IgD-negative memory B cell (primary cell): Measurements from ENCODE around the gene AP2S1. TPM values are rescaled to one million over a fixed set of nuclear protein-coding genes. Genes with fewer than 3 reads are reported as not detected.
A peak's percentile ranks its signal among the peaks of the same experiment; 100 is the strongest.
"Not testable (repeated sequence)": the region's sequence is repeated elsewhere in the genome, so short reads cannot be mapped to it uniquely, and the experiment has no call there.

ENCODE experiments used
- H3K27ac Mint-ChIP-seq, 3 donors: one replicate each; pipeline ENCODE4 v1.8.0; 2020 to 2022; ENCODE audit warnings: mild to moderate bottlenecking in 3 of 3, mixed read lengths in 3 of 3, moderate library complexity in 1 of 3
- H3K27me3 Mint-ChIP-seq: one replicate; pipeline ENCODE4 v1.8.0; 2021; ENCODE audit warnings: mixed read lengths
- H3K36me3 Mint-ChIP-seq: one replicate; pipeline ENCODE4 v1.8.0; 2020; ENCODE audit warnings: mild to moderate bottlenecking, mixed read lengths
- H3K4me1 Mint-ChIP-seq, 3 donors: one replicate each; pipeline ENCODE4 v1.8.0; 2020 to 2022; ENCODE audit warnings: mixed read lengths in 3 of 3, mild to moderate bottlenecking in 1 of 3
- H3K4me3 Mint-ChIP-seq, 4 donors: one replicate each; pipeline ENCODE4 v1.8.0; 2020 to 2022; ENCODE audit warnings: mild to moderate bottlenecking in 4 of 4, mixed read lengths in 4 of 4, moderate library complexity in 3 of 4
- H3K9me3 Mint-ChIP-seq, 3 donors: one replicate each; pipeline ENCODE4 v1.8.0; 2020 to 2021; ENCODE audit warnings: mixed read lengths in 3 of 3, mild to moderate bottlenecking in 1 of 3
- polyA plus RNA-seq: library from polyadenylated mRNA; unstranded; fragments of 300-500 nt; fragmentation: Illumina TruSeq; gene quantifications from one replicate; pipeline ENCODE4 v1.2.3, GENCODE V29; 2021

The AP2S1 gene
- polyA plus RNA-seq, 1 donor from 2014 or later: 76.8 TPM

GRCh38 chr19:46813839-46814358, 36.7 kb downstream of the AP2S1 start:
- Mint-ChIP-seq H3K27me3 (peaks cover 2% of the 10 kb centered on the region), H3K27ac (no peak overlapping the region), H3K9me3 (no peaks in the 10 kb centered on the region), H3K4me1 (peaks cover 0 to 8% (median 7%) of the 10 kb centered on the region in 3 donors), H3K36me3 (no peaks in the 10 kb centered on the region), H3K4me3 (no peak overlapping the region)

DNA sequence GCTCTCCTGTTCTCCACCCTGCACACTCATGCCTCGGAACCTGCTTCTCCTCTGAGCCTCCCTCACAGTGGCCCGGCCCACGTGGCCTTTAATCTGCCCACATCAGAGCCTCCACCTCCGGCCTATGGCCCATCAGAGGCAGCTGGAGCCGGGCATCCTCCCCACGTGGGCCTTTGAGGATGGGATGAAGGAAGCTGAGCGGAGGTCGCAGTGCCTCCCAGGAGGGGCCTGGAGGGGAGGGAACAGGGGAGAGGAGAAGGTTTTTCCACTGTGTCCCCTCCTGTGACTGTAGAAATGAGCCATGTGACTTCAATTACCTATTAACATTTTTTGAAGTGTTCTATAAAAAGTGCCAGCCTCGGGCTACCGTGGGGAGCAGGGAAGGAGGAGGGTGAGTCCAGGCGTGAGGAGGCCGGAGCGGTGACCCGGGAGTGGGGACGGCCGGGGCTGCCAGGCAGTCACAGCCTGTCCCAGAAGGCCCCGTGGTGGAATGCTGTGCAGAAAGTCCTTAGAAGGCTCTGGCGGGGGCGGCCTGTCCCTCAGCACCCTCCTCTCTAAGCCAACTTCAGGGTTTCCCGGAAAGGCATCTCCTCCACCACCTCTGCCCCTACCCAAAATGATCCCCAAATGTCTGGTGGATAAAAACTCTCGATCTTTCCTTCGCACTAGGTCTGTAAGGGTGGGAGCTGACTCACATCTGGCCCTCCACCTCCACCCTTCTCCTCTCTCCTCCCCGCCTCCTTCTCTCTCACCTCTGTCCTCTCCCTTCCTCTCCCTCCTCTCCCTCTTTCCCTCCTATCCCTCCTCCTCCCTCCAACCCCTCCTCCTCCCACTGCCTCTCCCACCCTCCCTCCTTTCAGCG, 37.4 kb downstream of the AP2S1 start:
- no peak overlapping the region for H3K27ac Mint-ChIP-seq
- H3K36me3 Mint-ChIP-seq: no peaks in the 10 kb centered on the region
- H3K9me3 Mint-ChIP-seq: no peaks in the 10 kb centered on the region
- peaks cover 2% of the 10 kb centered on the region for H3K27me3 Mint-ChIP-seq
- peak overlapping the region in 1 of 4 donors; percentile 47 for H3K4me3 Mint-ChIP-seq
- peaks cover 0 to 8% (median 7%) of the 10 kb centered on the region in 3 donors for H3K4me1 Mint-ChIP-seq

- Mint-ChIP-seq H3K27ac (peak overlapping the region in 1 of 3 donors; percentile 58), H3K27me3 (no peaks in the 10 kb centered on the region), H3K9me3 (no peaks in the 10 kb centered on the region), H3K4me1 (peaks cover 0 to 7% (median 4%) of the 10 kb centered on the region in 3 donors), H3K4me3 (peak overlapping the region; percentile 25 to 83 (median 47)), H3K36me3 (no peaks in the 10 kb centered on the region)
Observed at GRCh38 chr19:46809534-46810272, 40.9 kb downstream of the AP2S1 start.

- no peaks in the 10 kb centered on the region for H3K9me3 Mint-ChIP-seq
- no peaks in the 10 kb centered on the region for H3K36me3 Mint-ChIP-seq
- no peak overlapping the region for H3K4me3 Mint-ChIP-seq
- peaks cover 0 to 7% (median 4%) of the 10 kb centered on the region in 3 donors for H3K4me1 Mint-ChIP-seq
- H3K27ac Mint-ChIP-seq: no peak overlapping the region
- no peaks in the 10 kb centered on the region for H3K27me3 Mint-ChIP-seq
Observed at GRCh38 chr19:46806656-46807055, 44.0 kb downstream of the AP2S1 start.

DNA sequence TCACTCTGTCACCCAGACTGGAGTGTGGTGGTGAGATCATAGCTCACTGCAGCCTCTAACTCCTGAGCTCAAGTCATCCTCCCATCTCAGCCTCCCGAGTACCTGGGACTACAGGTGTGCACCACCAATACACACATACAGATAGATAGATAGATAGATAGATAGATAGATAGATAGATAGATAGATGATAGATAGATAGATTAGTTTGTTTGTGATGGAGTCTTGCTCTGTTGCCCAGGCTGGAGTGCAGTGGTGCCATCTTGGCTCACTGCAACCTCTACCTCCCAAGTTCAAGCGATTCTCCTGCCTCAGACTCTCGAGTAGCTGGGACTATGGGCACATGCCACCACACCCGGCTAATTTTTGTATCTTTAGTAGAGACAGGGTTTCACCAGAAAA, 46.2 kb downstream of the AP2S1 start:
- H3K4me3 Mint-ChIP-seq, H3K36me3 Mint-ChIP-seq, H3K27ac Mint-ChIP-seq, H3K27me3 Mint-ChIP-seq, H3K4me1 Mint-ChIP-seq, H3K9me3 Mint-ChIP-seq: not testable (repeated sequence)

DNA sequence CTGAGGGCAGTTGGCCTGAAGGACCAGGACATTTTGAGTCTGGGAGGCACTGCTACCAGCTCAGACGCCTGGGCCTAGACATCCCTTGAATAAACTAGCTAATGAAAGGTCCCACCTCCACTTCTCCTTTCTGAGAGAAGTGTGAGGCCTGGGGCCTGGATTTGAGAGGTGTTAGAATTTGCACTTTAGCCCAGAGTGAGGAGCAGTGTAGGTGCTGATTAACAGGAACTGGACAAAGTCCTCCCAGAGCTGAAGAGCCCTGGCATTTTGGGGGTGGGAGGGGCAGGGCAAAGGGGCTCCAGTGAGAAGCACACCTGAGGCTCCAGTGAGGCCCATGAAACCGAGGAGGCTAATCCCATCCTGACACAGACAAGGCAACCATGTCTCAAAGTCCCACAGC, 47.1 kb downstream of the AP2S1 start:
- H3K36me3 Mint-ChIP-seq: no peaks in the 10 kb centered on the region
- no peaks in the 10 kb centered on the region for H3K27me3 Mint-ChIP-seq
- H3K9me3 Mint-ChIP-seq: no peaks in the 10 kb centered on the region
- H3K4me3 Mint-ChIP-seq: no peak overlapping the region
- H3K4me1 Mint-ChIP-seq: no peaks in the 10 kb centered on the region
- peak overlapping the region in 1 of 3 donors; percentile 80 for H3K27ac Mint-ChIP-seq

GRCh38 chr19:46802152-46802551, 48.5 kb downstream of the AP2S1 start:
- H3K9me3 Mint-ChIP-seq: no peaks in the 10 kb centered on the region
- H3K27ac Mint-ChIP-seq: no peak overlapping the region
- H3K4me1 Mint-ChIP-seq: no peaks in the 10 kb centered on the region
- H3K36me3 Mint-ChIP-seq: no peaks in the 10 kb centered on the region
- H3K4me3 Mint-ChIP-seq: no peak overlapping the region
- H3K27me3 Mint-ChIP-seq: no peaks in the 10 kb centered on the region

- Mint-ChIP-seq H3K4me3 (no peak overlapping the region), H3K36me3 (no peaks in the 10 kb centered on the region), H3K4me1 (peaks cover 0 to 1% (median under 1%) of the 10 kb centered on the region in 3 donors), H3K27ac (no peak overlapping the region), H3K27me3 (no peaks in the 10 kb centered on the region), H3K9me3 (no peaks in the 10 kb centered on the region)
Observed at GRCh38 chr19:46798713-46799112, 51.9 kb downstream of the AP2S1 start.

- H3K9me3 Mint-ChIP-seq: no peaks in the 10 kb centered on the region
Observed at GRCh38 chr19:46797881-46798280, 52.8 kb downstream of the AP2S1 start.

GRCh38 chr19:46791944-46792343, 58.7 kb downstream of the AP2S1 start:
- H3K27me3 Mint-ChIP-seq: no peaks in the 10 kb centered on the region
- H3K4me3 Mint-ChIP-seq: peak overlapping the region in 1 of 4 donors; percentile 19
- H3K36me3 Mint-ChIP-seq: no peaks in the 10 kb centered on the region
- H3K27ac Mint-ChIP-seq: peak overlapping the region in 1 of 3 donors; percentile 82
- H3K9me3 Mint-ChIP-seq: peaks cover 0 to 2% (median 0%) of the 10 kb centered on the region in 3 donors
- H3K4me1 Mint-ChIP-seq: peaks cover 5 to 7% (median 6%) of the 10 kb centered on the region in 3 donors

More at GRCh38 chr19:46797881-46798280, 52.8 kb downstream of the AP2S1 start:
- Mint-ChIP-seq H3K27me3 (no peaks in the 10 kb centered on the region), H3K36me3 (no peaks in the 10 kb centered on the region), H3K4me1 (peaks cover 0 to 3% (median 1%) of the 10 kb centered on the region in 3 donors), H3K4me3 (no peak overlapping the region), H3K27ac (no peak overlapping the region)

GRCh38 chr19:46789371-46789770, 61.3 kb downstream of the AP2S1 start:
- Mint-ChIP-seq H3K9me3 (peaks cover 0 to 2% (median 0%) of the 10 kb centered on the region in 3 donors), H3K4me1 (peaks cover 17 to 25% (median 22%) of the 10 kb centered on the region in 3 donors), H3K4me3 (peak overlapping the region in 3 of 4 donors; percentile 39 to 93 (median 63)), H3K27ac (peak overlapping the region in 1 of 3 donors; percentile 98), H3K36me3 (no peaks in the 10 kb centered on the region), H3K27me3 (no peaks in the 10 kb centered on the region)

GRCh38 chr19:46788968-46789338, 61.7 kb downstream of the AP2S1 start:
- H3K27ac Mint-ChIP-seq: peak overlapping the region in 1 of 3 donors; percentile 98
- peak overlapping the region in 3 of 4 donors; percentile 93 to 99 (median 93) for H3K4me3 Mint-ChIP-seq
- H3K36me3 Mint-ChIP-seq: no peaks in the 10 kb centered on the region
- no peaks in the 10 kb centered on the region for H3K27me3 Mint-ChIP-seq
- H3K9me3 Mint-ChIP-seq: peaks cover 0 to 2% (median 0%) of the 10 kb centered on the region in 3 donors
- H3K4me1 Mint-ChIP-seq: peaks cover 21 to 29% (median 26%) of the 10 kb centered on the region in 3 donors

- Mint-ChIP-seq H3K27me3 (no peaks in the 10 kb centered on the region), H3K27ac (peak within 1 kb of the TSS; percentile 64 to 98 (median 95)), H3K36me3 (no peaks in the 10 kb centered on the region), H3K9me3 (peaks cover 0 to 2% (median 0%) of the 10 kb centered on the region in 3 donors), H3K4me3 (peak within 1 kb of the TSS; percentile 93 to 99 (median 96)), H3K4me1 (peaks cover 23 to 34% (median 28%) of the 10 kb centered on the region in 3 donors)
Observed at GRCh38 chr19:46788262-46788967, 62.2 kb downstream of the AP2S1 start, which contains the start of gene SLC1A5. TSS of gene SLC1A5 (minus strand) at chr19:46788594. CDS start at chr19:46787965, 629 bp downstream.
